Liver (tissue), 9 donors: Measurements from ENCODE around the gene SNX10. TPM values are rescaled to one million over a fixed set of nuclear protein-coding genes. Genes with fewer than 3 reads are reported as not detected.

Experiments used
- DNase-seq: peaks from one replicate; pipeline ENCODE4 v3.0.0-alpha.2; 2017; ENCODE audit warnings: low spot score
- H3K27ac ChIP-seq, 2 donors: one replicate each; pipeline ENCODE4 v1.7.0; 2013; ENCODE audit warnings: inconsistent platforms in 2 of 2, low read length in 2 of 2, control low read depth in 1 of 2, low read depth in 1 of 2, mild to moderate bottlenecking in 1 of 2
- H3K27me3 ChIP-seq, 4 donors: one replicate each; pipeline versions ENCODE4 v1.6.1 to v1.7.0; 2013; ENCODE audit warnings: low read length in 3 of 4, inconsistent platforms in 1 of 4, mild to moderate bottlenecking in 1 of 4, moderate library complexity in 1 of 4; ENCODE audit not compliant: control insufficient read depth in 4 of 4, insufficient read depth in 4 of 4
- H3K36me3 ChIP-seq, 4 donors: one replicate each; pipeline versions ENCODE4 v1.6.1 to v1.7.0; 2013; ENCODE audit warnings: low read length in 3 of 4, mild to moderate bottlenecking in 3 of 4, low read depth in 1 of 4, moderate library complexity in 1 of 4; ENCODE audit not compliant: control insufficient read depth in 4 of 4, insufficient read depth in 3 of 4
- H3K4me1 ChIP-seq, 4 donors: one replicate each; pipeline versions ENCODE4 v1.6.1 to v1.7.0; 2013; ENCODE audit warnings: low read length in 3 of 4, mild to moderate bottlenecking in 3 of 4, moderate library complexity in 1 of 4; ENCODE audit not compliant: control insufficient read depth in 4 of 4, insufficient read depth in 4 of 4
- H3K4me3 ChIP-seq, 3 donors: one replicate each; pipeline versions ENCODE4 v1.6.1 to v1.7.0; 2013; ENCODE audit warnings: low read length in 3 of 3, control low read depth in 1 of 3, low read depth in 1 of 3, mild to moderate bottlenecking in 1 of 3
- H3K9ac ChIP-seq, 2 donors: one replicate each; pipeline ENCODE4 v1.7.0; 2013; ENCODE audit warnings: low read length in 2 of 2, mild to moderate bottlenecking in 2 of 2, moderate library complexity in 2 of 2, control low read depth in 1 of 2, low read depth in 1 of 2
- H3K9me3 ChIP-seq, 4 donors: one replicate each; pipeline versions ENCODE4 v1.6.1 to v1.7.0; 2013; ENCODE audit warnings: low read length in 3 of 4; ENCODE audit not compliant: control insufficient read depth in 4 of 4
- ATF3 ChIP-seq: IDR thresholded peaks from 2 replicates; pipeline ENCODE4 v1.6.1; 2016; ENCODE audit warnings: antibody characterized with exemption
- CTCF ChIP-seq: fragments of 150-350 bp; IDR thresholded peaks from 2 replicates; pipeline ENCODE4 v1.5.1; 2017; ENCODE audit warnings: improper control_type of control experiment, low read depth, low read length; ENCODE audit not compliant: missing input control
- EGR1 ChIP-seq, 2 donors: IDR thresholded peaks; 2 replicates each; pipeline ENCODE4 v1.6.1; 2016 to 2018; ENCODE audit warnings: antibody characterized with exemption in 2 of 2, low read depth in 2 of 2
- FOXA1 ChIP-seq: IDR thresholded peaks from 2 replicates; pipeline ENCODE4 v1.6.1; 2016; ENCODE audit warnings: antibody characterized with exemption
- FOXA2 ChIP-seq: IDR thresholded peaks from 2 replicates; pipeline ENCODE4 v1.6.1; 2016; ENCODE audit warnings: antibody characterized with exemption
- GABPA ChIP-seq, 2 donors: IDR thresholded peaks in 1 of 2; conservative IDR thresholded peaks in 1 of 2; 2 replicates each; pipeline ENCODE4 v1.6.1; 2016; ENCODE audit warnings: antibody characterized with exemption in 2 of 2, mild to moderate bottlenecking in 1 of 2, moderate library complexity in 1 of 2
- HNF4A ChIP-seq, 2 donors: conservative IDR thresholded peaks; 2 replicates each; pipeline ENCODE4 v1.6.1; 2016; ENCODE audit warnings: antibody characterized with exemption in 2 of 2, mild to moderate bottlenecking in 2 of 2
- HNF4G ChIP-seq: IDR thresholded peaks from 2 replicates; pipeline ENCODE4 v1.6.1; 2016; ENCODE audit warnings: antibody characterized with exemption
- JUND ChIP-seq, 2 donors: IDR thresholded peaks; 2 replicates each; pipeline ENCODE4 v1.6.1; 2016; ENCODE audit warnings: antibody characterized with exemption in 2 of 2
- MAX ChIP-seq: IDR thresholded peaks from 2 replicates; pipeline ENCODE4 v1.6.1; 2016; ENCODE audit warnings: antibody characterized with exemption
- RAD21 ChIP-seq, 2 donors: IDR thresholded peaks; 2 replicates each; pipeline ENCODE4 v1.6.1; 2016; ENCODE audit warnings: antibody characterized with exemption in 2 of 2, mild to moderate bottlenecking in 2 of 2
- REST ChIP-seq: IDR thresholded peaks from 2 replicates; pipeline ENCODE4 v1.6.1; 2016; ENCODE audit warnings: antibody characterized with exemption, mild to moderate bottlenecking
- RXRA ChIP-seq, 2 donors: IDR thresholded peaks; 2 replicates each; pipeline ENCODE4 v1.6.1; 2017 to 2018; ENCODE audit warnings: antibody characterized with exemption in 2 of 2, mild to moderate bottlenecking in 1 of 2
- SP1 ChIP-seq: IDR thresholded peaks from 2 replicates; pipeline ENCODE4 v1.6.1; 2018; ENCODE audit warnings: antibody characterized with exemption, mild to moderate bottlenecking
- TAF1 ChIP-seq: conservative IDR thresholded peaks from 2 replicates; pipeline ENCODE4 v1.6.1; 2016; ENCODE audit warnings: antibody characterized with exemption, mild to moderate bottlenecking
- WGBS: extraction: QIAGEN DNeasy Blood & Tissue Kit; methylation state at CpG from one replicate; pipeline ENCODE4 v1.1.7; 2013; 5-methylcytosine and 5-hydroxymethylcytosine counted together
- polyA plus RNA-seq, 2 donors: library from polyadenylated mRNA; stranded (reverse) in 1 of 2; unstranded in 1 of 2; fragments of 200-250 nt in 1 of 2; fragments of >200 nt in 1 of 2; fragmentation: Nextera tagmentation in 1 of 2; extraction: Ambion mirVana in 1 of 2; gene quantifications; one replicate each; pipeline versions ENCODE4 v1.2.1 to v1.2.3, GENCODE V29; 2013 to 2015
- total RNA-seq, 2 donors: library from RNA; depleted of rRNA; stranded (reverse); fragments of >200 nt; gene quantifications; one replicate each; pipeline ENCODE4 v1.2.3, GENCODE V29; 2014
- donor health status: healthy.
- donor health status: healthy.
- donor health status: healthy.
- donor health status: healthy.
- donor health status: healthy.

The SNX10 gene
- total and polyA plus RNA-seq, 4 donors: 5.9 to 15.9 (median 12.8) TPM

GRCh38 chr7:26279405-26279804 lies 12.3 kb upstream of the SNX10 start:
- H3K4me3 ChIP-seq: no peak overlapping the region
- no peak overlapping the region for H3K9ac ChIP-seq
- H3K27me3 ChIP-seq: no peaks in the 10 kb centered on the region
- WGBS: 80% methylated on average over 4 of the region's 4 CpGs
- TF ChIP-seq JUND (IDR thresholded peaks at IDR 0.05) (no peak), RXRA (IDR thresholded peaks at IDR 0.05) (no peak), MAX (no peak), HNF4G (no peak), SP1 (no peak), CTCF (no peak), FOXA1 (no peak), ATF3 (no peak)
- no peaks in the 10 kb centered on the region for H3K9me3 ChIP-seq
- no peaks in the 10 kb centered on the region for H3K36me3 ChIP-seq
- no peak overlapping the region for H3K27ac ChIP-seq
- no peak for DNase-seq
- peaks cover 0 to 3% (median 0%) of the 10 kb centered on the region in 4 donors for H3K4me1 ChIP-seq

- no peak overlapping the region for H3K27ac ChIP-seq
- H3K4me1 ChIP-seq: peaks cover 0 to 3% (median 0%) of the 10 kb centered on the region in 4 donors
- H3K36me3 ChIP-seq: no peaks in the 10 kb centered on the region
- H3K9me3 ChIP-seq: no peaks in the 10 kb centered on the region
- no peaks in the 10 kb centered on the region for H3K27me3 ChIP-seq
- TF ChIP-seq RAD21 (IDR thresholded peaks at IDR 0.05) (no peak), MAX (no peak), GABPA (IDR thresholded peaks at IDR 0.05 in 1 of 2, conservative IDR thresholded peaks at IDR 0.05 in 1 of 2) (no peak), SP1 (no peak), HNF4A (conservative IDR thresholded peaks at IDR 0.05) (no peak), REST (no peak), TAF1 (no peak), HNF4G (no peak), EGR1 (IDR thresholded peaks at IDR 0.05; ENCODE audit: low read depth in 2 of 2) (no peak), FOXA1 (no peak), FOXA2 (no peak)
- no peak overlapping the region for H3K4me3 ChIP-seq
- no peak overlapping the region for H3K9ac ChIP-seq
- DNase-seq: no peak
Measured at GRCh38 chr7:26280097-26280496, 11.6 kb upstream of the SNX10 start.
